Activated CD8-positive, alpha-beta memory T cell treated with anti-CD3 and anti-CD28 coated beads, Interleukin-2, amount 50 U/mL, for 4 hours (primary cell): Measurements from ENCODE around the gene GSPT1.
A peak's percentile ranks its signal among the peaks of the same experiment; 100 is the strongest.
"Not testable (repeated sequence)": the region's sequence is repeated elsewhere in the genome, so short reads cannot be mapped to it uniquely, and the experiment has no call there.

Experiments used
- DNase-seq: peaks from one replicate; pipeline ENCODE4 v3.0.0-alpha.2; 2020

The GSPT1 gene

GRCh38 chr16:11851294-11852091 is 64.3 kb downstream of the GSPT1 start, which contains the start of gene RSL1D1:
TSS of gene RSL1D1 (minus strand) at chr16:11851542. CDS start at chr16:11851512, 30 bp downstream.
- DNase-seq = peak; percentile 92

DNA sequence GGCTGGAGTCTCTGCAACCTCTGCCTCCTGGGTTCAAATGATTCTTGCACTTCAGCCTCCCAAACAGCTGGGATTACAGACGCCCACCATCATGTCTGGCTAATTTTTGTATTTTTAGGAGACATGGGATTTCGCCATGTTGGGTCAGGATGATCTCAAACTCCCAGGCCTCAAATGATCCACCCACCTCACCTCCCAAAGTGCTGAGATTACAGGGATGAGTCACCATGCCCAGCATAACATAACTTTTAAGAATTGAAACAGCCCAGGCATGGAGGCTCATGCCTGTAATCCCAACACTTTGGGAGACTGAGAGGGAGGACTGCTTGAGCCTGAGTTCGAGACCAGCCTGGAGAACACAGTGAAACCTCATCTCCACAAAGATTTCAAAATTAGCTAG is 66.9 kb downstream of the GSPT1 start:
- no peak for DNase-seq

- no peak for DNase-seq
Measured at GRCh38 chr16:11844499-11844898, 71.3 kb downstream of the GSPT1 start.

GRCh38 chr16:11843861-11844260 is 71.9 kb downstream of the GSPT1 start:
- DNase-seq = no peak

- no peak for DNase-seq
Measured at GRCh38 chr16:11843206-11843605, 72.5 kb downstream of the GSPT1 start.

GRCh38 chr16:11841026-11841425 is 74.7 kb downstream of the GSPT1 start:
- no peak for DNase-seq

DNA sequence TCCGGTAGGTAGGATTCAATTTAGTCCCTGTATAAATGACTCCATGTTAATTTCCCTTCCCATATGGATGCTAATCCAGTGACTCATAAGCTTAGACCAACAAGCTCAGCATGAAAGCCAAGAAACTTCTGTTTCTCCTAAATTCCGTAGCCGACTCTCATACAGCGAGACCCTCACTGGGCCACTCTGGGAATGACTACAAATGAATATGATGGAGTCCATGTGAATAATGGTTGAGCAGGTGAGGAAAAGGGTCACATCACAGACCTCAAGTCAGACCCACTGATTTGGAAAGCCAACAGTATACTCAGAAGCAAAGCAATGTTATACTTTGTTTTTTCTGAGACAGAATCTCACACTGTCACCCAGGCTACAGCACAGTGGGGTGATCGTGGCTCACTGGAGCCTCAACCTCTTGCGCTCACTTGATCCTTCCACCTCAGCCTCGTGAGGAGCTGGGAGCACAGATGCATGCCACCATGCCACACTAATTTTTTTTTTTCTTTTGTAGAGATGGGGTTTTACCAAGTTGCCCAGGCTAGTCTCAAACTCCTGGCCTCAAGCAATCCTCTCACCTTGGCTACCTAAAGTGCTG is 79.0 kb downstream of the GSPT1 start:
- no peak for DNase-seq

DNA sequence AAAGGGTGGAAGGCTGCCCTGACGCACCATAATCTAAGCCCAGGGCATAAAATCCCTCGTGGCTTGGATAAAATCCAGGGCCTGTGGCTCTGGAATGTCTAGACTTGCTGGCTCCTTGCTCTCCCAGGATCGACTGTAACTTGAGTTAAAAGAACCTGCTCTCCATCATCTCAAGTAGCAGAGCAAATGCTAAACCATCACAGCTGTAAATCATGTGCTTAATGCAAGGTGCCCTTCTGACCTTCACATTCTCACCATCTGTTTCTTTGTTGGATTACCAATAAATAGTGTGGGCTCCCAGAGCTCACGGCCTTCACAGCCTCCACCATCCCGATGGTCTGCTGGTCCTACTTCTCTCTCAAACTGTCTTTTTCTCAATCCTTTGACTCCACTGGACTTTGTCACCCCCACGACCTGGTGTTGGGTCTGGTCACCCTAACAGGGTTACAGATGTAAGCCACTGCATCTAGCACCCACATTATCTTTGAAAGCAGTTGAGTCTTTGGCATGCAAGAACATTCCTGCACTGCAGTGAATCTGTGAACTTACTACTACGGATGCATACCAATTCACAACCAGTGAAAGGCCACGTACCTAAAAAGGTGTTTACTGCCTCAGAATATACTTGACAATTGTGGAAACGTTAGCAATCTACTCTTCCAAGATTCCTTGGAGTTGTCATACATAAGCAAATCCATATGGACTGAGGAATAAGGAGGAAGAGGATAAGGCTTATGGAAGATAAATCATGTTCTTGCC is 79.7 kb downstream of the GSPT1 start:
- DNase-seq = no peak

DNA sequence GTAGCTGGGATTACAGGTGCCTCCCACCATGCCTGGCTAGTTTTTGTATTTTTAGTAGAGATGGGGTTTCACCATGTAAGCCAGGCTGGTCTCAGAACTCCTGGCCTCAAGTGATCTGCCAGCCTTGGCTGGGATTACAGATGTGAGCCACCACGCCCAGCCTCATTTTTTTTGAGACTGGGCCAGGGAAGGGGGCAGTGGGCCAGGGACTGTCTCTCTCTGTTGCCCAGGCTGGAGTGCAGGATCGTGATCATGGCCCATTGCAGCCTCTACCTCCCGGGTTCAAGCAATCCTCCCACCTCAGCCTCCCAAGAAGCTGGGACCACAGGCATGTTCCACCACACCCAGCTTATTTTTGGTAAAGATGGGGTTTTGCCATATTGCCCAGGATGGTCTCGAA is 80.4 kb downstream of the GSPT1 start:
- DNase-seq = no peak

- no peak for DNase-seq
Measured at GRCh38 chr16:11833951-11834695, 81.6 kb downstream of the GSPT1 start.

- no peak for DNase-seq
Measured at GRCh38 chr16:11828696-11829095, 87.1 kb downstream of the GSPT1 start.

DNA sequence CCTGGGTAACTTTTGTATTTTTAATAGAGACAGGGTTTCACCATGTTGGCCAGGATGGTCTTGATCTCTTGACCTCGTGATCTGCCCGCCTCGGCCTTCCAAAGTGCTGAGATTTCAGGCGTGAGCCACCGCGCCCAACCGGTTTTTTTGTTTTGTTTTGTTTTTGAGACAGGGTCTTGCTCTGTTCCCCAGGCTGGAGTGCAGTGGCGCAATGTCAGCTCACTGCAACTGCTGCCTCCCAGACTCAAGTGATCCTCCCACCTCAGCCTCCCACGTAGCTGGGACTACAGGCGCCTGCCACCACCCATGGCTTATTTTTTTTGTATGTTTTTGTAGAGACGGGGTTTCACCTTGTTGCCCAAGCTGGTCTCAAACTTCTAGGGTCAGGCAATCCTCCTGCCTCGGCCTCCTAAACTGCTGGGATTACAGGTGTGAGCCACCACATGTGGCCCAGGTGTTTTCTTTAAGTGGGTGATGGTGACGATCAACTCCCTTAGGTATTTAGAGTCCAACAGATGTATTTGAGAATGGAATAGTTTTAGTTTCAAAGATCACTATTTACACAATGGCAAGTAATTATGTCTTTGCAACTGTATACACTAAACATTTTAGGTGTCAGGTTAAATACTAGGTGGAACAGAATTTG is 90.1 kb downstream of the GSPT1 start:
- DNase-seq = not testable (repeated sequence)

DNA sequence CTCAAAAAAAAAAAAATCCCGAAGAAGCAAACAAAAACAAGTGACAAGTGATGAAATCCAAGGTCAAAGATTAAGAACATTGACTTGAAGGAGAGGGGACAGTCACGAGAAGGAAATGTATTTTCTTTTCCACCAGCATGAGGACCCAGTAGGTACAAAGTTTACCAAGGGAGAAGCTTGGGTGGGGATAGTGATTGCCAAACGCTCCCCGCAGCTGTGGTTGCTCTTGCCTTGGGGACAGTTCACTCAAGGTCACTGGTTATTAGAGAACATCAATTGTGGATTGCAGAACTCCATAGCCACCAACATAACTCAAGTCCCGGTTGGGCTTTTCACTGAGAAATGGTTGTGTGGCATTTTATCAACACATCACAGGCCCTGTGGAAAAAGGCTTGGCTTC is 91.4 kb downstream of the GSPT1 start:
- no peak for DNase-seq

DNA sequence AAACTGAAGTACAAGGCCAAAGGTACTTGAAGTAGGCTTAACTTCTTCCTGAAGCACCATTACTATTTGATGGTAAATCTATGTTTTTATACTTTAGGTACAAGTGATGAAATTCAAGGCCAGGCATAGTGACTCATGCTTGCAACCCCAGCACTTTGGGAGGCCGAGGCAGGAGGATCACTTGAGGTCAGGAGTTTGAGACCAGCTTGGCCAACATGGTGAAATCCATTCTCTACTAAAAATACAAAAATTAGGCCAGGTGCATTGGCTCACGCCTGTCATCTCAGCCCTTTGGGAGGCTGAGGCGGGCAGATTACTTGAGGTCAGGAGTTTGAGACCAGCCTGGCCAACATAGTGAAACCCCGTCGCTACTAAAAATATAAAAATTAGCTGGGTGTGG is 92.1 kb downstream of the GSPT1 start:
- not testable (repeated sequence) for DNase-seq

DNA sequence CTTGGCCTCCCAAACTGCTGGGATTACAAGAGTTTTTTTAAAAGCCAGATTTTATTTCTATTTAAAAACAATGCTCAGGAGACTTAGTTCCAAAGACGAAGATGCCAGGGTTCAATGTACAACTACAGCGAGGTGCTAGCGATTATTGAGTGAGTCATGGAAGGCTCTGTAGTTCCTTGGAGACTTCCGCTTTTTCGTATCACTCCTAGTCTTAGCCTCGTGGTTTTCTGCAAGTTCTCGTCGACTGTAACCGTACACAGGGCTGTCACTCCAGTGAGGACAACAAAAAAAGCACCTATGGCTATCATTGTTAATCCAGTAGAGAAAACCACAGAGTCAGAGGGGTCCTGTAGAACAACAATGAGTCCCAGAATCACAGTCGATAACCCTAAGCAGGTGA is 96.0 kb downstream of the GSPT1 start:
- DNase-seq = no peak

GRCh38 chr16:11818970-11819369 is 96.8 kb downstream of the GSPT1 start:
- not testable (repeated sequence) for DNase-seq
